Measurements from ENCODE around the gene ELP4. TPM values are rescaled to one million over a fixed set of nuclear protein-coding genes. Genes with fewer than 3 reads are reported as not detected.

Gene ELP4
- total and polyA plus RNA-seq, 2 experiments from 2014 or later: 28.2 to 38.3 TPM

DNA sequence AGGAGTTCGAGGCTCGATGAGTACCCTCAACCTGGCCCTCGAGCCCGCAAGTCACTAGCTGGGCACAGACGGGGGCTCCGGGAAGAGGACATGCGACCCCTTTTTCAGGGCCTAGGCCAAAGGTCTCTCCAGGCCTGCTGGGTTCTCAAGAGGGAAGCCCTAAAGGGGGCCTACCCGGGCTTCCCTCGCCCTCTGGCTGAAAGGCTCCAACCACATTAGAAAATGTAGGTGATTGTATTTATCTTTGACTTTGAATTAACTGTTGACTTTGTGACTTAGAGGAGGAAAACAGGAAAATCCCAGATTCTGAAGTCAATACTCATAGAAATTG is 308.8 kb downstream of the ELP4 start:
- H3K27me3 ChIP-seq (ENCODE audit: insufficient read depth): peaks cover 100% of the 10 kb centered on the region
- Mint-ChIP-seq H3K27ac (no peak overlapping the region), H3K9me3 (peaks cover 4% of the 10 kb centered on the region; the same call in 2 of the 3 replicates), H3K4me1 (peaks cover 60% of the 10 kb centered on the region), H3K4me3 (peak overlapping the region; percentile 74), H3K36me3 (ENCODE audit: low read depth) (no peaks in the 10 kb centered on the region), H3K27me3 (ENCODE audit: insufficient read depth, low read depth, poor library complexity) (peaks cover 99% of the 10 kb centered on the region)
- H4K20me1 ChIP-seq (replicated peaks; ENCODE audit: insufficient read depth): no peaks in the 10 kb centered on the region
- DNase-seq (ENCODE audit: low spot score) (no peak), ATAC-seq (no peak)
- H3K4me1 ChIP-seq (ENCODE audit: insufficient read depth): peaks cover 85% of the 10 kb centered on the region
- TF ChIP-seq, protein P1, sequence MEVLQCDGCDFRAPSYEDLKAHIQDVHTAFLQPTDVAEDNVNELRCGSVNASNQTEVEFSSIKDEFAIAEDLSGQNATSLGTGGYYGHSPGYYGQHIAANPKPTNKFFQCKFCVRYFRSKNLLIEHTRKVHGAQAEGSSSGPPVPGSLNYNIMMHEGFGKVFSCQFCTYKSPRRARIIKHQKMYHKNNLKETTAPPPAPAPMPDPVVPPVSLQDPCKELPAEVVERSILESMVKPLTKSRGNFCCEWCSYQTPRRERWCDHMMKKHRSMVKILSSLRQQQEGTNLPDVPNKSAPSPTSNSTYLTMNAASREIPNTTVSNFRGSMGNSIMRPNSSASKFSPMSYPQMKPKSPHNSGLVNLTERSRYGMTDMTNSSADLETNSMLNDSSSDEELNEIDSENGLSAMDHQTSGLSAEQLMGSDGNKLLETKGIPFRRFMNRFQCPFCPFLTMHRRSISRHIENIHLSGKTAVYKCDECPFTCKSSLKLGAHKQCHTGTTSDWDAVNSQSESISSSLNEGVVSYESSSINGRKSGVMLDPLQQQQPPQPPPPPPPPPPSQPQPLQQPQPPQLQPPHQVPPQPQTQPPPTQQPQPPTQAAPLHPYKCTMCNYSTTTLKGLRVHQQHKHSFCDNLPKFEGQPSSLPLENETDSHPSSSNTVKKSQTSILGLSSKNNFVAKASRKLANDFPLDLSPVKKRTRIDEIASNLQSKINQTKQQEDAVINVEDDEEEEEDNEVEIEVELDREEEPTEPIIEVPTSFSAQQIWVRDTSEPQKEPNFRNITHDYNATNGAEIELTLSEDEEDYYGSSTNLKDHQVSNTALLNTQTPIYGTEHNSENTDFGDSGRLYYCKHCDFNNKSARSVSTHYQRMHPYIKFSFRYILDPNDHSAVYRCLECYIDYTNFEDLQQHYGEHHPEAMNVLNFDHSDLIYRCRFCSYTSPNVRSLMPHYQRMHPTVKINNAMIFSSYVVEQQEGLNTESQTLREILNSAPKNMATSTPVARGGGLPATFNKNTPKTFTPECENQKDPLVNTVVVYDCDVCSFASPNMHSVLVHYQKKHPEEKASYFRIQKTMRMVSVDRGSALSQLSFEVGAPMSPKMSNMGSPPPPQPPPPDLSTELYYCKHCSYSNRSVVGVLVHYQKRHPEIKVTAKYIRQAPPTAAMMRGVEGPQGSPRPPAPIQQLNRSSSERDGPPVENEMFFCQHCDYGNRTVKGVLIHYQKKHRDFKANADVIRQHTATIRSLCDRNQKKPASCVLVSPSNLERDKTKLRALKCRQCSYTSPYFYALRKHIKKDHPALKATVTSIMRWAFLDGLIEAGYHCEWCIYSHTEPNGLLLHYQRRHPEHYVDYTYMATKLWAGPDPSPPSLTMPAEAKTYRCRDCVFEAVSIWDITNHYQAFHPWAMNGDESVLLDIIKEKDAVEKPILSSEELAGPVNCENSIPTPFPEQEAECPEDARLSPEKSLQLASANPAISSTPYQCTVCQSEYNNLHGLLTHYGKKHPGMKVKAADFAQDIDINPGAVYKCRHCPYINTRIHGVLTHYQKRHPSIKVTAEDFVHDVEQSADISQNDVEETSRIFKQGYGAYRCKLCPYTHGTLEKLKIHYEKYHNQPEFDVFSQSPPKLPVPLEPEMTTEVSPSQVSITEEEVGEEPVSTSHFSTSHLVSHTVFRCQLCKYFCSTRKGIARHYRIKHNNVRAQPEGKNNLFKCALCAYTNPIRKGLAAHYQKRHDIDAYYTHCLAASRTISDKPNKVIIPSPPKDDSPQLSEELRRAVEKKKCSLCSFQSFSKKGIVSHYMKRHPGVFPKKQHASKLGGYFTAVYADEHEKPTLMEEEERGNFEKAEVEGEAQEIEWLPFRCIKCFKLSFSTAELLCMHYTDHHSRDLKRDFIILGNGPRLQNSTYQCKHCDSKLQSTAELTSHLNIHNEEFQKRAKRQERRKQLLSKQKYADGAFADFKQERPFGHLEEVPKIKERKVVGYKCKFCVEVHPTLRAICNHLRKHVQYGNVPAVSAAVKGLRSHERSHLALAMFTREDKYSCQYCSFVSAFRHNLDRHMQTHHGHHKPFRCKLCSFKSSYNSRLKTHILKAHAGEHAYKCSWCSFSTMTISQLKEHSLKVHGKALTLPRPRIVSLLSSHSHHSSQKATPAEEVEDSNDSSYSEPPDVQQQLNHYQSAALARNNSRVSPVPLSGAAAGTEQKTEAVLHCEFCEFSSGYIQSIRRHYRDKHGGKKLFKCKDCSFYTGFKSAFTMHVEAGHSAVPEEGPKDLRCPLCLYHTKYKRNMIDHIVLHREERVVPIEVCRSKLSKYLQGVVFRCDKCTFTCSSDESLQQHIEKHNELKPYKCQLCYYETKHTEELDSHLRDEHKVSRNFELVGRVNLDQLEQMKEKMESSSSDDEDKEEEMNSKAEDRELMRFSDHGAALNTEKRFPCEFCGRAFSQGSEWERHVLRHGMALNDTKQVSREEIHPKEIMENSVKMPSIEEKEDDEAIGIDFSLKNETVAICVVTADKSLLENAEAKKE (CRISPR knock-in tag; IDR thresholded peaks at IDR 0.05): no peak
- TF ChIP-seq POLR2AphosphoS5 (IDR thresholded peaks at IDR 0.05; ENCODE audit: low read depth): no peak
- no peaks in the 10 kb centered on the region for H3K9me2 ChIP-seq (ENCODE audit: insufficient read depth)
- H3K4me2 ChIP-seq: peak overlapping the region; percentile 74
- peak overlapping the region; percentile 93 for H2AFZ ChIP-seq
- no peaks in the 10 kb centered on the region for H3K79me2 ChIP-seq (replicated peaks; ENCODE audit: insufficient read depth)
- H3F3A ChIP-seq (replicated peaks; ENCODE audit: low read depth): peaks cover 54% of the 10 kb centered on the region
- no peak overlapping the region for H3K27ac ChIP-seq (ENCODE audit: low read depth)
- H3K36me3 ChIP-seq (ENCODE audit: insufficient read depth): no peaks in the 10 kb centered on the region
- H3K4me3 ChIP-seq: peak overlapping the region; percentile 71

DNA sequence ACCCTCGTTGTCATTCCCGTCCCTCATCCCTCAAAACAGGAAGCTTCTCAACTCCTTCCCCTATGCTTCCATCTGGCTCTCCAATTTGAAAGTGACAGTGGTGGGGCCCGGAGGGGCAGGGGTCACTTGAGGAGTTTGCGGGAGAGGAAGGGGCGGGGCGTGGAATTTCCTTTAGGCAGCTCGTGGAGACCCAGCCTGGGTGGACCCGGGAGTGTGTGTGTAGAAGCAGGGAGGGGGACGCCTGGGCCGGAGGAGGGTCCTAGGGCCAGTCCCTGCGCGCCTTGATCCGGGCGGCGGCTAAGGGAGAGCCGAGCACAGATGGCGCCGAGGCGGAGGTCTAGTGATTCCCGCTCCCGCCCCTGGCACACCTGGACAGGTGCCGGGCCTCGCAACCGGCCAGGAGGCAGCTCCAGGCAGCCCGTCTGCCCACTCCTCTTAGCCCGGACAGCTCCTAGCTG is 309.3 kb downstream of the ELP4 start:
- H3K4me2 ChIP-seq: peak overlapping the region; percentile 74
- H3K27ac ChIP-seq (ENCODE audit: low read depth): no peak overlapping the region
- Mint-ChIP-seq H3K4me3 (peak overlapping the region; percentile 74), H3K27me3 (ENCODE audit: insufficient read depth, low read depth, poor library complexity) (peaks cover 99% of the 10 kb centered on the region), H3K4me1 (peaks cover 59% of the 10 kb centered on the region), H3K27ac (no peak overlapping the region), H3K36me3 (ENCODE audit: low read depth) (no peaks in the 10 kb centered on the region), H3K9me3 (peaks cover 4% of the 10 kb centered on the region; the same call in 2 of the 3 replicates)
- no peaks in the 10 kb centered on the region for H3K9me2 ChIP-seq (ENCODE audit: insufficient read depth)
- H2AFZ ChIP-seq: no peak overlapping the region
- no peaks in the 10 kb centered on the region for H3K36me3 ChIP-seq (ENCODE audit: insufficient read depth)
- peaks cover 86% of the 10 kb centered on the region for H3K4me1 ChIP-seq (ENCODE audit: insufficient read depth)
- H3K27me3 ChIP-seq (ENCODE audit: insufficient read depth): peaks cover 98% of the 10 kb centered on the region
- DNase-seq (ENCODE audit: low spot score): peak; percentile 66
- no peaks in the 10 kb centered on the region for H4K20me1 ChIP-seq (replicated peaks; ENCODE audit: insufficient read depth)
- peak overlapping the region; percentile 71 for H3K4me3 ChIP-seq
- no peaks in the 10 kb centered on the region for H3K79me2 ChIP-seq (replicated peaks; ENCODE audit: insufficient read depth)
- ATAC-seq: peak; percentile 3
- H3F3A ChIP-seq (replicated peaks; ENCODE audit: low read depth): peaks cover 54% of the 10 kb centered on the region
- TF ChIP-seq, protein P2, sequence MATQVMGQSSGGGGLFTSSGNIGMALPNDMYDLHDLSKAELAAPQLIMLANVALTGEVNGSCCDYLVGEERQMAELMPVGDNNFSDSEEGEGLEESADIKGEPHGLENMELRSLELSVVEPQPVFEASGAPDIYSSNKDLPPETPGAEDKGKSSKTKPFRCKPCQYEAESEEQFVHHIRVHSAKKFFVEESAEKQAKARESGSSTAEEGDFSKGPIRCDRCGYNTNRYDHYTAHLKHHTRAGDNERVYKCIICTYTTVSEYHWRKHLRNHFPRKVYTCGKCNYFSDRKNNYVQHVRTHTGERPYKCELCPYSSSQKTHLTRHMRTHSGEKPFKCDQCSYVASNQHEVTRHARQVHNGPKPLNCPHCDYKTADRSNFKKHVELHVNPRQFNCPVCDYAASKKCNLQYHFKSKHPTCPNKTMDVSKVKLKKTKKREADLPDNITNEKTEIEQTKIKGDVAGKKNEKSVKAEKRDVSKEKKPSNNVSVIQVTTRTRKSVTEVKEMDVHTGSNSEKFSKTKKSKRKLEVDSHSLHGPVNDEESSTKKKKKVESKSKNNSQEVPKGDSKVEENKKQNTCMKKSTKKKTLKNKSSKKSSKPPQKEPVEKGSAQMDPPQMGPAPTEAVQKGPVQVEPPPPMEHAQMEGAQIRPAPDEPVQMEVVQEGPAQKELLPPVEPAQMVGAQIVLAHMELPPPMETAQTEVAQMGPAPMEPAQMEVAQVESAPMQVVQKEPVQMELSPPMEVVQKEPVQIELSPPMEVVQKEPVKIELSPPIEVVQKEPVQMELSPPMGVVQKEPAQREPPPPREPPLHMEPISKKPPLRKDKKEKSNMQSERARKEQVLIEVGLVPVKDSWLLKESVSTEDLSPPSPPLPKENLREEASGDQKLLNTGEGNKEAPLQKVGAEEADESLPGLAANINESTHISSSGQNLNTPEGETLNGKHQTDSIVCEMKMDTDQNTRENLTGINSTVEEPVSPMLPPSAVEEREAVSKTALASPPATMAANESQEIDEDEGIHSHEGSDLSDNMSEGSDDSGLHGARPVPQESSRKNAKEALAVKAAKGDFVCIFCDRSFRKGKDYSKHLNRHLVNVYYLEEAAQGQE (IDR thresholded peaks at IDR 0.05; ENCODE audit: unreplicated experiment): no peak
- TF ChIP-seq EZH2 (IDR thresholded peaks at IDR 0.05; ENCODE audit: low read depth, unreplicated experiment): peak; percentile 89
